NCI-H2171 treated with DMSO at 0.1 percent for 48 hours (cell line): ENCODE measurements around the gene WDR77.

Experiments used
- DNase-seq: peaks from one replicate; lab custom pipeline; 2025; lab: John Stamatoyannopoulos, UW

Gene WDR77

GRCh38 chr1:111469539-111469938 lies 20.5 kb upstream of the WDR77 start:
- no peak for DNase-seq

GRCh38 chr1:111468717-111469100 lies 19.7 kb upstream of the WDR77 start:
- DNase-seq: peak; percentile 36

- DNase-seq: no peak
Observed at GRCh38 chr1:111467865-111468716, 19.0 kb upstream of the WDR77 start.

GRCh38 chr1:111466480-111466879 lies 17.4 kb upstream of the WDR77 start:
- no peak for DNase-seq

- DNase-seq: no peak
Observed at GRCh38 chr1:111465754-111466153, 16.7 kb upstream of the WDR77 start.

- peak; percentile 33 for DNase-seq
Observed at GRCh38 chr1:111463029-111463683, 14.1 kb upstream of the WDR77 start.

GRCh38 chr1:111462370-111463028 lies 13.4 kb upstream of the WDR77 start:
- DNase-seq: no peak

- no peak for DNase-seq
Observed at GRCh38 chr1:111461765-111462164, 12.7 kb upstream of the WDR77 start.

GRCh38 chr1:111455642-111456031 lies 6.6 kb upstream of the WDR77 start:
- DNase-seq: no peak

- no peak for DNase-seq
Observed at GRCh38 chr1:111454859-111455641, 6.0 kb upstream of the WDR77 start.

GRCh38 chr1:111453706-111454105 lies 4.7 kb upstream of the WDR77 start:
- DNase-seq: no peak

- no peak for DNase-seq
Observed at GRCh38 chr1:111452581-111452980, 3.5 kb upstream of the WDR77 start.

GRCh38 chr1:111450185-111450584 lies 1.1 kb upstream of the WDR77 start:
- no peak for DNase-seq

- DNase-seq: no peak
Observed at GRCh38 chr1:111449703-111450017, 604 bp upstream of the WDR77 start.

- DNase-seq: no peak
Observed at GRCh38 chr1:111448482-111448917, 556 bp downstream of the WDR77 start.

GRCh38 chr1:111446967-111447892 lies 1.8 kb downstream of the WDR77 start:
- DNase-seq: peak; percentile 8

- no peak for DNase-seq
Observed at GRCh38 chr1:111446546-111446945, 2.5 kb downstream of the WDR77 start.

- no peak for DNase-seq
Observed at GRCh38 chr1:111444031-111444430, 5.0 kb downstream of the WDR77 start.

- no peak for DNase-seq
Observed at GRCh38 chr1:111442457-111442856, 6.6 kb downstream of the WDR77 start.

GRCh38 chr1:111441573-111442192 lies 7.4 kb downstream of the WDR77 start:
- no peak for DNase-seq
